ENCODE results near the gene TMEM184A.

The TMEM184A gene

GRCh38 chr7:1550005-1550845 is 5.8 kb downstream of the TMEM184A start:
- DNase-seq = no peak

DNA sequence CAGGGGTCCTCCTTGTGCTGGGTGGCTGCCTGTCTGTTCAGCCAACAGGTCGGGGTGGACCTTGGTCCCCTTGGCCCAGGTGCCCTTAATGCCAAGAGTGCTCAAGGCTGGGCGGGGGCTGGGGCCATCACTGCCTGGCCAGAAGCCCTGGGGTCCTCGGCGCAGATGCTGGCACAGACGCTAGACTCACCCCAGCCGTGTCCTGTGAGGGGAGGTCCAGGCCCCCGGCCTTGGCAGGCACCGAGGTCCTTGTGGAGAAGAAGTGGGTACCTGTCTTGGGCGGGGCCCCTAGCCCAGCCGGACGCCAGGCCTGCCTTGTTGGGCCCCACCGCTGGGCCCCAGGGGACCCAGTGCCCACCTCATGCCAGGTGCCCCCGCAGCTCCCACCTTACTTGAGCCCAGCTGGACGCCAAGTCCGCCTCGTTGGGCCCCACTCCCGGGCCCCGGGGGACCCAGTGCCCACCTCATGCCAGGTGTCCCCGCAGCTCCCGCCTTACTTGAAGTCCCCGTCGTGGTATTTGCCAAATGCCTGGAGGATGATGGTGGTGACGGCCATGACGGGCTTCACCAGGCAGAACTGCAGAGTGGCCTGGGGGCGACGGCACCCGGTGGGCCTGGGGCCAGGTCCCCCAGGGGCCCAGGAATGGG is 6.5 kb downstream of the TMEM184A start:
- DNase-seq = no peak

DNA sequence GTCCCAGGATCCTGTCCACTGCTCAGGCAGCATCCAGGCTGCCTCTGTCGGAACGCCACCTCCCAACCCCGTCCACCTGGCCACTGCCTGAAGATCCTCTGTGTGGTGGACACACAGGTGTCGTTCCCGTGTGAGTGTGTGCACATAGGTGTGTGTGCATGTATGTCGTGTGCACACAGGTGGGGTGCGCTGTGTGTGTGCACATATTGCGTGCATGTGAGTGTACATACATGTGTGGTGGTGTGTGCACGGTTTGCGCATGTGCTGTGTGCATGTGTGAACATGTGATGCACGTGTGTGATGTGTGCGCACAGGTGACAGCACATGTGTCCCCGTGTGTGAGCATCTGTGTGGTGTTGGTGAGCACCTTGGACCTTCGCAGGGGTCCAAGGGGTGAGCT is 7.1 kb downstream of the TMEM184A start:
- DNase-seq = no peak

- no peak for DNase-seq
These were observed 7.6 kb downstream of the TMEM184A start for GRCh38 chr7:1548438-1548831.

DNA sequence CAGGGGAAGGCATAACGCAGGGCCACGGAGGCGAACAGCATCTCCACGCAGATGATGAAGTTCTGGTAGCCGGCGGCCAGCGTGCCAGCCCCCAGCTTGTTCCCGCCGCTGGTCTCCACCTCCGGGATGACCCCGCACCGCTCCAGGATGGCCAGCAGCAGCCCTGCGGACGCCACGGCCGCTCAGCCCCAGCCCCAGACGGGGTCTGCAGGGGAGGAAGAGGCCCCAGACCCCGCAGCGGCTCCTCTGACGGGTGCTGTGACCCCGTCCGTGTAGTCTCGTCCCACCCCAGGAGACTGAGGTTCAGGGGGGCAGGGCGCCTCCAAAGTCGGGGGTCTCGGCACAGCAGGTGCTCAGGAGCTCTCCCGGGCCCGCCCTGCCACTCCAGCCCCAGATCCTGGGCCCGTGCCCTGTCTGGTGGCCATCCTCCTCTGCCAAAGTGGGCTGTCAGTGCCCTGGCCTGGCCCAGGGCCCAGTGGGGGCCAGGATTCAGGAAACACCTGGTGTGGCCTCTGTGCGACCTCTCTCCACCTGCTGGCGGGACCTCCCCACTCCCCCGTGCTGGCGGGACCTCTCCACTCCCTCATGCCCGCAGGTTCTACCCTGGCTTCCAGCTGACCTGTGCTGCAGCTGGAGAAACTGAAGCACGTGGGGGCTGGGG is 8.1 kb downstream of the TMEM184A start:
- no peak for DNase-seq

DNA sequence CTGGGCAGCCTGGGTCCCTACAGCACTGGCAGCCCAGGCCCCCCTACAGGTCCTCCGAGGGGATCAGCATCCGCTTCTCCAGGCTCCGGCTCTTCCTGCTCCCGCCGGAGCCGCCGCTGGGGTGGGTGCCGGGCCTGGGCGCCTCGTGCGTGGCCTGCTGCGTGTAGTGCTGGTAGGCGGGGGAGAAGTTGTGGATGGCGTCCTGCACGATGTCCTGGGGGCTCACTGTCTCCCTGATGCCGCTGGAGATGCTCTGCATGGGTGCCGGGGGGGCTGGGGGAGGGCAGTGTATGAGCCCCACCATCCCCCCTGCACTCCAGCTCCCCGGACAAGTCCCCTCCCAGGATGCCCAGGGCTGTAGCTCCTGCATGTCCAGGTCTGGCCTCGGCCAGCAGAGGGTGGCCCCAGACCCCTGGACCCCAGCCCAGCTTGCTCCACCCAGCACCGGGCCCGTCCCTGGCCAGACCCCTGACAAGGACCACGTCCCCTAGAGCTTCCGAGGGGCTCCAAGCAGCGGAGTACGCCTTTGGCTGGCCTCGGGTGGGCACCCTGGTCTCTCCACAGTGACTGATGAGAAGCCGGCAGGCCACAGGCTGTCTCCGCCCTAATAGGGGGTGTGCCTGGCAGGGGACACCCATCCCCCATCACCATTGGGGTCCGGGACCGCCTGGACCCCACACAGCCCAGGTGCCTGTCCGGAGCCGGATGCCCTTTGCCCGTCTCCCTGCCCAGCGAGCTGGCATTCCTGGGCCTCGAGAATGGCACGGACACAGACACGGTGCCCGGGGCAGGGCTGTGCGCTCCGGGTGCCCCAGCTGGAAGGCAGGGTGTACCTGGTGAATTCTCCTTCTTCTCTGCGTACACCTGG is 8.9 kb downstream of the TMEM184A start:
- no peak for DNase-seq

DNA sequence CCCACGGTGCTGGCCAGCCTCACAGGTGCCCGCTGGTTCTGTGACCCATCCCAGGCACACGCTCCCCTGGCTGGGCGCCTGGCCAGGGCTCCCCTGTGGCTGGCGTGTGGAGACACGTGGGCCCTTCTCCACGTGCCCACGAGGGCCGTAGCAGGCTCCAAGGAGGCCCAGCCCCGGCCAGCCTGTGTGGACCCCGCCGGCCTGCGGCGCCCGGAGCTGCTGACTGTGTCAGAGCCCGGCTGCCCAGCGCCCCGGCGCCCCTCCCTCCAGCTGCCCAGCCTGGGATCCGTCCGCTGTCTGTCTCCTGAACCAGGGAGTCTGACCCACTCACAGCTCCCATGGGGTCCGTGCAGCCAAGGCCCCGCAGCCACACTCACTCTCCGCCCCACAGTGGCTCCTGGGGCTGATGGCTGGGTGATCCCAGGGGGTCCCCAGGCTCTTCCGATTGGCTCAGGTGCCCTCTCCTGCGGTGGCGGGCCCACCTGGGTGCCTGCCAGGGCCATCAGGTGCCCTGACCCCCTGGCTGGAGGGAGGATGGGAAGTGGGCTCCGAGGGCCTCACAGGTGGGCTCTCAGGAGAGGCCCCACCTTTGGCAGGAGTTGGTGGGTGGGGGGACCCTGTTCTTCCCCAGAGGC is 9.6 kb downstream of the TMEM184A start:
- no peak for DNase-seq

DNA sequence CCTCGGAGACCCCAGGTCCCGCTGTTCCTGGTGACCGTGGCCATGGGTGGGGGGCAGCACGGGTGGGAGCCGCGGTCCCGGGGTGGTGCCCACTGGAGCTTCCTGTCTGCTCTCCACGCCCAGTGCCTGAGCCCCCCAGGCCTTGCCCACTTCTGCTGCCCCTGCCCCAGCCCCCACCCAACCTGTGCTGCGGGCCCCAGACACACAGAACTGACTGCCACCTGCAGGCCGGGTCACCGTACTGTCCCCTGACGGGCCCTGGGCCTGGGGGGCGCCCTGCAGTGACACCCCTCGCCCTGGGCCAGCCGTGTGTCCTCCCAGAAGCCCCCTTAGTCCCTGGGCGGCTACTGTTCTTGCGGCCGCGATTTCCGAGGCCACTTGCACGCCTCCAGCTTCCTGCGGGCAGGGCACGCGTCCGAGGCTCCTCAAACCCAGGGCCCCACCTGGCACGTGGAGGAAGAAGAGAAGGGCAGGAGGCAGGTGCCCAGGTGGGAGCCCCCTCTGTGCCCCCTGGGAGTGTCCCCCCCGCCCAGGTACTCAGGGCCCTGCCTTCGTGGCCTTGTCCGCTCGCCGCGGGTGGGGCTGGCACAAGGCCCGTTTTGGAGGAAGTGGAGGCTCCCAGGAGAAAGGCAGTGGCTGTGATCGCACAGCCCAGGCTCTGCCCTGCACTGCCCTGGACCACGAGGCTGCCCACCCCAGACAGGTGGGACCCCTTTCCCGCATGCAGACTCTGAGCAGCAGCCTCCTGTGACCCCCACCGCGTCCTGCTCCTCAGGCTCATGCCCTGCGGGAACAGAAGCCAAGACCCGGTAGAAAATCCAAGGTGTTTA is 10.4 kb downstream of the TMEM184A start:
- no peak for DNase-seq

- DNase-seq = peak; percentile 14
These were observed 11.0 kb downstream of the TMEM184A start for GRCh38 chr7:1544896-1545416.

GRCh38 chr7:1544178-1544895 is 11.7 kb downstream of the TMEM184A start:
- peak; percentile 22 for DNase-seq

DNA sequence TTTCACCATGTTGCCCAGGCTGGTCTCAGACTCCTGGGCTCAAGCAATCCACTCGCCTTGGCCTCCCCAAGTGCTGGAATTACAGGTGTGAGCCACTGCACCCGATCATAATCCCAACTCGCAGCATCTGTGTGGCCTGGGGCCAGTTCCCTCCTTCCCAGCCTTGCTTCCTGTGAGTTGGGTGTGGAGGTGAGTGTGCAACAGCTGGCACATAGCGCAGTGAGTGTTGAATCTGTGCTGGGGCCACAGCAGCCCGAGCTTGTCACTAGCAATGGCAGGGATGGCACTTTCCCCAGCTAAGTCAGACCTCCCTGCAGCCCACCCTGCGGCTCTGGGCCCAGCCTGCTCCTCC is 12.2 kb downstream of the TMEM184A start:
- no peak for DNase-seq

GRCh38 chr7:1542841-1543747 is 12.9 kb downstream of the TMEM184A start:
- DNase-seq = peak; percentile 16

DNA sequence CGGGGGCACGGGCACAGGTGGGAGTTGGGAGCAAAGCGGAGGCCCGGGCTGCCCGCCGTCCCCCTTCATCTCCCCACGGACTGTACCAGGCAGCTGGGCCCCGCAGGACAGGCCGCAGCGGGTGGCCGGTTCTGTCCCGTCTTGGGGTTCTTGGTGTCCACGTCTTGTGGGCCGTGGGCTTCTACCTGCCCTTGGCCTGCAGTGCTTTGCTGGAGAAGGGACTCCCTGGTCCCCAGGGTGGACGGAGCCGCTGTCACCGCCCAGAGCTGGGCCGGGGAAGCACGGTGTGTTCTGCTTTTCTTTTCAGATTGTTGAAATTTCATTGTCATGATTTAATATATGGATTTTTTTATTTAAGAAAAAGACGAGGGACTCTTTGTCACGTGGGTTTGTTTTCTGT is 13.7 kb downstream of the TMEM184A start:
- no peak for DNase-seq

DNA sequence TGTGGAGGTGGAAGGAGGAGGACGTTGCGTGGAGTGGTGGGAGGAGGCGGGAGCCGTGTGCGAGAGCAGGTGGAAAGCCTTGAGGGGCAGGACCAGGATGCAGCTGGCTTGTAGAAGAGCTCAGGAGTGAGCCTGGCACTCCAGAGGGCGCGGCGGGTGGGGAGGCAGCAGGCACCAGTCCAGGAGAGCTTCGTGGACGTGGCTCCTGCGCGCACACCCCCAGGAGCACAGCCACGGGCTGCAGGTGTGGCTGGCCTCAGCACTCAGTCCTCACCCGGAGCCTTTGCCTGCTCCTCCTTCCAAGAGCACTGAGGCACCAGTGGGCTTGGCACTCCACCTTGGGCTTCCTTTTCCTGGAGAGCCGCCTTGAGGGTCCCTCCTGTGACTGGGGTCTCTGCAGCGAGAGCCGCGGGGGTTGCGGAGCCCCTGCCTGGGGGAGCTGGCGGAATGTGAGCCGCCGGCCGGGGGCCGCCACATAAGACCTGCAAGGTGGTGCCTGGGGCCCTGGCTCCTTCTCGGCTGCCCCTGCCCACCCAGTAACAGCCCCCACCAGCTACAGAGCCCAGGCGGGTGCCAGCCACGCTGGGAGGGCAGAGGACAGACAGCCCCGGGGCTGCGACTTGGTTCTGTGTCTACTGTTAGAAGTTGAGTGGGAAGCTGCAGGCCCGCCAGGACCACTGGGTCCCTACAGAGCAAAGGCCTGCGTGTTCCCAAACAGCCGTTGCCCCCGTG is 14.4 kb downstream of the TMEM184A start:
- peak; percentile 17 for DNase-seq

DNA sequence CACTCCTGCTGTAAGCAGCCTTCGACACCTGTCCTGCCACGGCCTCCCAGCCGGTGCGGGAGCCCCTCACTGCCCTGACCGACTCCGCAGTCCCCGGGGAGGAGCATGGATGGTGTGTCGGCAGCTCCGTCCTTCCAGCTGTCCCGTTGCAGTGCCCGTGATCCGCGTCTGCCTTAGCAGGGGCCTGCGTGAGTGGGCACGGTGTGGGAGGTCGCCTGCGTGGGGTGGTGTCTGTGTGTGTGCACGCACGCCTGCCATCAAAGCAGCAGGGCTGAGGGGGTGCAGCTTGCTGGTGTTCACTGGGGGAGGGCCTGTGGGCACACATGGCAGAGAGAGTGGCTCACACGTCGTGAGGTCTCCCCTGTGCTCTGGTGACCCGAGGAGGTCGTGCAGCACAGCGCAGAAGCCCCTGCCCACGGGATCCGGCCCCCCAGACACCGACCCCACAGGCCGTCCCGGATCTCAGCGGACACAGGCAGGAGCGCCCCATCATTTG is 15.2 kb downstream of the TMEM184A start:
- DNase-seq = peak; percentile 15

- DNase-seq = no peak
These were observed 15.9 kb downstream of the TMEM184A start for GRCh38 chr7:1539882-1540775.

- DNase-seq = peak; percentile 16
These were observed 16.7 kb downstream of the TMEM184A start for GRCh38 chr7:1539181-1539881.
